ENCODE results near the gene IL5.

DNA sequence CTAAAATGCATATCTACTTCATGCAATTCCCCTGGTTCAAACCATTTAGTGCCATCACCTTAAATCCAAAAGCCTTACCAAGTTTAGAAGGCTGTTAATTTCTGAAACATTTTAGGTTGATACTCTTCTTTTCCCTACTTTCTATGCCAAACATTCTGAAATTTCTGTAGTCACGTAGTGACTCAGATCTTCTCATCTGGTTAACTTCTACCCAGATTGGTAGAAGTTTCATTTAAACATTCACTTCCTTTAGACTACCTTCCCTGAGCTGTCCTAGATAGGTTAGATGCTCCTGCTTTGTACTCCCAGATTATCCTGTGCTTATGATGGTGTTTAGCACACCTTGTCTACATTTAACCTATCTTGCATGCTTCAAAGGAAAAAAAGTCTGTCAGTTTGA is 23.3 kb upstream of the IL5 start:
- TF ChIP-seq CTCF (IDR thresholded peaks at IDR 0.05) (no peak), POLR2A (IDR thresholded peaks at IDR 0.05) (no peak)
